NB4 (cell line): Measurements from ENCODE around the gene LRMDA.

Experiments used
- CTCF ChIP-seq: IDR thresholded peaks from one replicate; pipeline ENCODE4 v1.5.1; 2012; ENCODE audit warnings: low read depth, low read length
- MAX ChIP-seq: IDR thresholded peaks from 2 replicates; pipeline ENCODE4 v1.6.1; 2011; ENCODE audit warnings: low read depth, low read length
- POLR2A ChIP-seq: IDR thresholded peaks from 2 replicates; pipeline ENCODE4 v1.6.1; 2011; ENCODE audit warnings: mild to moderate bottlenecking; ENCODE audit not compliant: insufficient read length; ENCODE audit errors: extremely low read depth

GRCh38 chr10:75801121-75801520 lies 369.7 kb downstream of the LRMDA start:
- no peak for TF ChIP-seq POLR2A
- no peak for TF ChIP-seq CTCF
- TF ChIP-seq MAX, result no peak
